Right hindlimb (tissue), 1 donor: Measurements from ENCODE around the gene TRIM46.
"Not testable (repeated sequence)": the region's sequence is repeated elsewhere in the genome, so short reads cannot be mapped to it uniquely, and the experiment has no call there.

ENCODE experiments used
- DNase-seq: peaks from one replicate; pipeline ENCODE4 v3.0.0-alpha.2; 2018

TRIM46 gene

GRCh38 chr1:155187456-155187891 is 13.8 kb downstream of the TRIM46 start:
- DNase-seq = peak; percentile 13

DNA sequence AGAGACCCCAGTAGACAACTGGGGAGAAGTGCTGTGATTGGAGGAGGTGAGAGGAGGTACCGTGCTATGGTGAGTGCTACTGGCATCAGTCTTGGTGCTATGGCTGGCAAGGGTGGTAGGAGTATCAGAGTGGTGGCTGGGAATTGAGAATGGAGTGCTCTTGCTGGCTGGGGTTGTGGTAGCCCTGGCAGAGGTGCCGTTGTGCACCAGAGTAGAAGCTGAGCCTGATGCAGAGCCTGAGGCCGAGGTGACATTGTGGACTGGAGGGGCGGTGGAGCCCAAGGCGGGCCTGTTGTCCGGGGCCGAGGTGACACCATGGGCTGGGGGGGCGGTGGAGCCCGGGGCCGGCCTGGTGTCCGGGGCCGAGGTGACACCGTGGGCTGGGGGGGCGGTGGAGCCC is 14.6 kb downstream of the TRIM46 start:
- peak; percentile 16 for DNase-seq

- DNase-seq = not testable (repeated sequence)
These were observed 16.3 kb downstream of the TRIM46 start for GRCh38 chr1:155189926-155190325.

DNA sequence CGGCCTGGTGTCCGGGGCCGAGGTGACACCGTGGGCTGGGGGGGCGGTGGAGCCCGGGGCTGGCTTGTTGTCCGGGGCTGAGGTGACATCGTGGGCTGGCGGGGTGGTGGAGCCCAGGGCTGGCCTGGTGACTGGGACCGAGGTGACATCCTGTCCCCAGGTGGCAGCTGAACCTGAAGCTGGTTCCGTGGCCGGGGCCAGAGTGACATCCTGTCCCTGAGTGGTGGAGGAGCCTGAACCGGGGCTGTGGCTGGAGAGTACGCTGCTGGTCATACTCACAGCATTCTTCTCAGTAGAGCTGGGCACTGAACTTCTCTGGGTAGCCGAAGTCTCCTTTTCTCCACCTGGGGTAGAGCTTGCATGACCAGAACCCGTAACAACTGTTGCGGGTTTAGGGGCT is 18.3 kb downstream of the TRIM46 start:
- peak; percentile 47 for DNase-seq

DNA sequence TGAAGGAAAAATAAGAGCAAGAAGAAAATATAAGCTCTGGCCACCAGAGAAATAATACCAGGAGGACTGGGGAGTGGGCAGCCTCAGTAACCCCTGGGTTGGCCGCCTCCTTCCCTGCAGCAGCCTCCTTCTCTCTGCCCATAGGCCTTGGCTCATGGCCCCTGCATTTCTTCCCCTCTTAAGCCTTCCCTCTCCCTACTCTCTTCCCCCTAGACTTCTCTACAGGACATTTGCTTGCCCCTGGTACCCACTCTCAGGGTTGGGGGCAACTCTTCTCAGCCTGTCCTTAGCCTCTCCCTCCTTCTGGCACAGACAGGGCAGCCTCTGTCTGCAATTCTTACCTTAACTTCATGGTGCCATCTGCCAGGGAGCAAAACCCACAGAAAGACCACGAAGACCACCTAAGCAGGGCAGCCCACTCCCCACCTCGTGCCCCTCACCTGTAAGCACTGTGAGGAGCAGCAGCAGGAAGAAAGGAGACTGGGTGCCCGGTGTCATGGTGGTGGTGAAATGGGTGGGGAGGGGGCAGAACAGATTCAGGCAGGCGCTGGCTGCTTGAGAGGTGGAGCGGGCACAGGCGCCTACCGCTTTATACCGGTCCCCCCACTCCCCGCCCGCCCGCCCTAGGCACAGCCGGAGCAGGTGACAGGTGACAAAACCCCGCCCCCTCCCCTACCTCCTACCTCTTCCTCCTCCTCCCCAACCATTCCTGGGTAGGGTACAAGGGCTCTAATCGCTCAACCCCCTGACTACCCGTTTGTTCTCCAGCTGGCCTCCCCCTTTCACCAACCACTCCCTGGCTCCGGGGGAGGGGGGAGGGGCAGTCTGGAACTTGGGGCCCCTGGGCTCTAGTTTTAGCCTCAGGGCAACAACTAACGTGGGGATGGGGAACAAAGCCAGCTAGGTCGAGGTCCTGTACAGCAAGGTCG is 19.0 kb downstream of the TRIM46 start:
- no peak for DNase-seq

- peak; percentile 94 for DNase-seq
These were observed 19.8 kb downstream of the TRIM46 start for GRCh38 chr1:155193275-155193990.

- not testable (repeated sequence) for DNase-seq
These were observed 20.3 kb downstream of the TRIM46 start for GRCh38 chr1:155193991-155194240.

- no peak for DNase-seq
These were observed 21.8 kb downstream of the TRIM46 start for GRCh38 chr1:155195201-155196102.

DNA sequence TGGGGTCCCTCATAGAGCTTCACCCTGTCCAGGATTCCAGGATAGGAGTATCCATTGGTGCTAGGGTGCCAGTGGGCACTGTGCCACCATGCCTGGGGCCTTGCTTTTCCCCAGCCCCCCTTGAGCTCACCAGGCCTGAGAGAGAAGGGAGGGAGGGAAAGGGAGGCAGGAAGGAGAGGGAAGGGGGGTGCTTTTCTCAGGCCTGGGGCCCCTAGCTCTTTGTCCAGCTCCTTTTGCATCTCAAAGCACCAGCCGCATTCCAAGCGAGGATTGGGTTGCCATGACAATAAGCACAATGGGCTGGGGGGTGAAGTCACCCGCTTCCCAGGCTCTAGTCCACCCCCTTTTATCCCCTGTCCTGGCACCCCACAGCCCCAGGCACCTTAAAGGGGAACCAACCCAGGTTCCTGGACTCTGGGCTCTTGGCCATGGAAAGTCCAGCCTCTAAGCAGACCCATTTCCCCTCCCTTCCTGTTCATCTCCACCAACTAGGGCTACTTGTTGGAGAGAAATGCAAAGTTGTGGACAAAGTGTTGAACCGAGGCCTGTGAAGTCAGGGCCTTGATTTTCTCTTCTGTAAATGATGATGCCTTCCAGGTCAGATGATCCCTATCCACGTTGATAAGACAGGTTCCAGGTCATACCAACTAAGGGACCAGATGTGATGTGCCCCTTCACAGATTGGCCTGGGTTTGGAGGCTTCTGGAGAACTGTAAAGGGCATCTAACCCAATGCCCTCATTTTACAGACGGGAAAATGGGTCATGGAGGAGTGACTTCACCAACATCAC is 22.6 kb downstream of the TRIM46 start:
- DNase-seq = peak; percentile 27

DNA sequence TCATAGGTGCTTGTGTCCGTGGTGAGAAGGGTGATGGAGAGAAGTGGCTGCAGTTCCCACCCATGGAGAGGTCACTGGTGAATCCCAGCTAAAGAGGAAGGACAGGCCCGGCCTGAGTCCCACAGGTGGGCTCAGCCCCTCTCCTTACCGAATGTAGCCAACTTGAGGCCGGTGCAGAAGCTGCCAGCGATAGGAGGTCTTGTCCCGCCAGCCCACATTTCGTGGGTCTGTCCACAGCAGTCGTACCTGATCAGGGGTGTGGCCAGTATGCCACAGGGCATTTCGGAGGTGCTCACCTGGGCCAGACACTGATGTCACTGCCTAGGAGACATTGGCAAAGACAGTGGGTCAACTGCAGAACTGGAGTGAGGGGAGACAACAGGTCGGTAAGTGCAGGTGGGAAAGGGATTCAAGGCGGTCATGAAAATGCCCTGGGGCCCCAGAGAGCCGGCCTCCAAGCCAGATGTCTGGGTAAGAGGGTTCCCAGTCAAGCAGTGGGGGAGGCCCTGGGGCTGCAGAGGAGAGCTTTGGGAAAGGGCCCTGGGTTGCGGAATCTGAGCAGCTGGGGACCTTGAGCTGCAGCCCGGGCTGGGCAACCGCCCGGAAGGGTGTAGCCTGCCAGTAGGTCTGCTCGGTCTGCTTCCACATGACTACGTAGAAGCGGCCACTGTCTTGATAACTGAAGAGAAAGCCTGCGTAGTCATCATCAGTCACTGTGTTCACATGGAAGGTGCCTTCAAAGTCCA is 23.4 kb downstream of the TRIM46 start:
- DNase-seq = peak; percentile 19

GRCh38 chr1:155197901-155198546 is 24.4 kb downstream of the TRIM46 start:
- no peak for DNase-seq

- no peak for DNase-seq
These were observed 24.9 kb downstream of the TRIM46 start for GRCh38 chr1:155198547-155198906.

GRCh38 chr1:155199792-155200191 is 26.1 kb downstream of the TRIM46 start:
- DNase-seq = no peak

DNA sequence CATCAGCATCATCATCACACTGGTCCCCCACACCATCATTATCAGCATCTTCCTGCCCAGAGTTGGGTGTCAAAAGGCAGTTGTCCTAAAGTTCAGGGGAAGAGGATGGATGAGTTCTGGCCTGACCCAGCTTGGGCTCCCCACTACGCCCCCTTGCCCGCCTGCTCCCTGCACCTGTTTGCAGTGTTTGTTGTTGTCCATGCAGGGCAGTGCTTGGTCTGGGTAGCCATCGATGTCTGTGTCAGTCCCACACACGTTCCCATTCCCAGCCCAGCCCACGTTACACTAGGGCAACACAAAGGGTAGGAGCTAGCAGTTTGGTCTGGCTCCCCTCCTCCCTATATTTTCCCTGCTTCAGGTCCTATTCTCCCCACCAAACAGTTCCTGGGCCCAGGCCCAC is 27.3 kb downstream of the TRIM46 start:
- DNase-seq = peak; percentile 7

DNA sequence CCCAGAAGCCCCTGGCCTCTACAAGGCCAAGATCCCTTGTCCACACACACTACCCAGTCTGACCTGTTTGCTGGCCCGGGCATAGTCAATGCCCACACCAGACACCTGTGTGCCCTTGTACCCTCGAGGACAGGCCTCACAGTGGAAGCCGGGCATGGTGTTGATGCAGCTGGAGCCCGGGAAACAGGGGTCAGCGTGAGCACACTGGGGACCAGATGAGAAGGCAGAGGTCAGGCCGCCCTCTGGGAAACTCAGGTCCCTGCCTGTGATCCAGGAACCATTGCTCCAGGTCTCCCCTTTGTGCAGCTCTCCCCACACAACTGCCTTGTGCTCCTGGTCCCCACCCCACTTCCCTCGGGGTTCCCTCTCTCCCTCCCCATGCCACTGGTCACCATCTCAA is 28.5 kb downstream of the TRIM46 start:
- peak; percentile 17 for DNase-seq

DNA sequence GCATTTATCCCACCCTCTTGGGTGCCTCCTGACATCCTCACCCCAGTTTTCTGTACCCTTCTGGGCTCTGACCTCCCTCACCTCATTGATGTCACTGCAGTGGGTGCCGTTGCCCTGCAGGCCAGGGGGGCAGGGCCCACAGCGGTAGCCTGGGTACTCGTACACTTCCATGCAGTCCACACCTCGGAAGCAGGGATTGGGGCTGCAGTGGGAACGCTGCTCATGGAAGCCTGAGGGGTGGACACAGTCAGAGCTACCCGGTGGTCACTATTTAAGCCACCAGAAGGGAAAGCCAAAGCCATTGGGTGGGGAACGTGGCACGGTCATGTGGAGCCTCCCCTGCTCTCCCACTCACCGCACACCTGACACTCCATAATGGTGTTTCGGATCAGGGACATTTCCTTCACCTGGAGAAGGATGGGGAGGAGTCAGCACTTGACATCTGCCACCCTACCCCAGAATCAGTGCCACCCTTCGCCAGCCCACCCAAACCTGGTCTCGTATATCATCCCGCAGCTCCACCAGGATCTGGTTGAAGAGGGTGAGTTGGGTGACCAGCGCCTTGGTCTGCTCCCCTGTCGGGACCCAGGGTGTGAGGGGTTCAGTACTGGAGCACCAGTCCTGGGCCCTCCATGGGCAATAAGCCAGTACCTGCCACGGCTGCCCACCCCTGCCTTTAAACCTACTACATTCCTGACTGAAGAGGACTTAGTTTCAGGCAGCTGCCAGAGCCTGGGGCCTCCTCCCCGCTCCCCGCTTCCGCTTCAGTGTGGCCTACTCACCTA is 29.3 kb downstream of the TRIM46 start:
- DNase-seq = peak; percentile 18

- no peak for DNase-seq
These were observed 31.4 kb downstream of the TRIM46 start for GRCh38 chr1:155205035-155205434.

GRCh38 chr1:155205969-155206593 is 32.4 kb downstream of the TRIM46 start:
- DNase-seq = no peak

DNA sequence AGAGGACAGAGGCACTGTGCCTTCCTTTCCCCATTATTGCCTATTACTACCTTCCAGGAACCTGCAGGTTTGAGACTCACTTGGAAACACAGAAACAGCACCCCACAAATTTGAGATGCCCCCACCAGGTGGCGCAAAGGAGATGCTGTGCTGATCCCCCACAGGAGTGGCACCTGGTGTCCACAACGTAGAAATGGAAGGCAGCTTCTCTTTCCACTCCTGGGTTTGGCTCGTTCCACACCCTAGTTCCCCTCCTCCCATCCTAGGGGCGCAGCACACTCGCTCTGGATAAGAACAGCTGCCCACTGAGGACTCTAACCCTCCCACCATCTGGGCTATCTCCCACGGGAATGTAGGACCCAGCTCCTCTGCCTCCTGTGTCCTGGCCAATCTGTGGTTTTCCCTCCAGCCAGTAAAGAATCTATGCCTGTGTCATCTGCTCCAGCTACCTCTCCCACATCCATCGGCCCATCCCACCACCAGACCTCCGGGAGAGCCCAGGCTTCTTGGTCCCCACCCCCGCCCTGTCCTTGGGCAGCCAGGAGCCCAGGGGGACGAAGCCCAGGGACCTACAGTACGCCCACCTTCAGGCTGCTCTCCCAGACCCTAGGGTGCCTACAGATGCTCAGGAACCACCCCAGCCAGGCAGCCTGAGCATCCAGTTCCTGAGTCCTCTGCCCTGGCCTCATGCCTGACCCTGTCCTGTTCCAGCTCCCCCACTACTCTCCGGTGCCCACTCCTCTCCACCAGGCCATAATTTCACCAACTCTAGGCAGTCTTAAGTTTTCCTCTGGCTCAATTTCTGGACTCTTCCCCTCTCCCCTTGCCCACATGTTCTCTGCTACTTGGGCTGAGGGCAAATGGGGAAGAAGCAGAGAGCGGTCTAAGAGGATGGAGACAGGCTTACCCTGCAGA is 33.5 kb downstream of the TRIM46 start:
- DNase-seq = peak; percentile 90
